ENCODE data around the gene PCDHGA5.

- no peak for TF ChIP-seq EZH2 (IDR thresholded peaks at IDR 0.05; ENCODE audit: low read length, missing control alignments)
- TF ChIP-seq, protein P1, sequence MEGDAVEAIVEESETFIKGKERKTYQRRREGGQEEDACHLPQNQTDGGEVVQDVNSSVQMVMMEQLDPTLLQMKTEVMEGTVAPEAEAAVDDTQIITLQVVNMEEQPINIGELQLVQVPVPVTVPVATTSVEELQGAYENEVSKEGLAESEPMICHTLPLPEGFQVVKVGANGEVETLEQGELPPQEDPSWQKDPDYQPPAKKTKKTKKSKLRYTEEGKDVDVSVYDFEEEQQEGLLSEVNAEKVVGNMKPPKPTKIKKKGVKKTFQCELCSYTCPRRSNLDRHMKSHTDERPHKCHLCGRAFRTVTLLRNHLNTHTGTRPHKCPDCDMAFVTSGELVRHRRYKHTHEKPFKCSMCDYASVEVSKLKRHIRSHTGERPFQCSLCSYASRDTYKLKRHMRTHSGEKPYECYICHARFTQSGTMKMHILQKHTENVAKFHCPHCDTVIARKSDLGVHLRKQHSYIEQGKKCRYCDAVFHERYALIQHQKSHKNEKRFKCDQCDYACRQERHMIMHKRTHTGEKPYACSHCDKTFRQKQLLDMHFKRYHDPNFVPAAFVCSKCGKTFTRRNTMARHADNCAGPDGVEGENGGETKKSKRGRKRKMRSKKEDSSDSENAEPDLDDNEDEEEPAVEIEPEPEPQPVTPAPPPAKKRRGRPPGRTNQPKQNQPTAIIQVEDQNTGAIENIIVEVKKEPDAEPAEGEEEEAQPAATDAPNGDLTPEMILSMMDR (conservative IDR thresholded peaks at IDR 0.05 in 1 of 2, IDR thresholded peaks at IDR 0.05 in 1 of 2; ENCODE audit: low read depth in 1 of 2, low read length in 2 of 2), result no peak
These were observed 49.6 kb downstream of the PCDHGA5 start for GRCh38 chr5:141413540-141414069.
